Esophagus muscularis mucosa (tissue), 4 donors: ENCODE results near the gene ZKSCAN1. TPM values are rescaled to one million over a fixed set of nuclear protein-coding genes. Genes with fewer than 3 reads are reported as not detected.

ENCODE experiments used
- DNase-seq: peaks from one replicate; pipeline ENCODE4 v3.0.0-alpha.2; 2017; ENCODE audit errors: extremely low spot score
- H3K27ac ChIP-seq, 4 donors: fragments of 200-600 bp; sonication (generic); replicated peaks in 1 of 4; 1 replicate in 3 of 4; 2 replicates in 1 of 4; pipeline ENCODE4 v1.5.1; 2016 to 2019; ENCODE audit warnings: mild to moderate bottlenecking in 1 of 4
- H3K27me3 ChIP-seq, 4 donors: fragments of 200-600 bp; sonication (generic); one replicate each; pipeline versions ENCODE4 v1.5.1 to v1.6.0; 2016 to 2019
- H3K36me3 ChIP-seq, 4 donors: fragments of 200-600 bp; sonication (generic); one replicate each; pipeline ENCODE4 v1.5.1; 2016 to 2019
- H3K4me1 ChIP-seq, 4 donors: fragments of 200-600 bp; sonication (generic); one replicate each; pipeline ENCODE4 v1.5.1; 2016 to 2019
- H3K4me3 ChIP-seq, 4 donors: fragments of 200-600 bp; sonication (generic); 1 replicate in 2 of 4; 2 replicates in 2 of 4; pipeline ENCODE4 v1.5.1; 2016 to 2019; ENCODE audit warnings: mild to moderate bottlenecking in 4 of 4, moderate library complexity in 1 of 4
- H3K9me3 ChIP-seq, 4 donors: fragments of 200-600 bp; sonication (generic); 1 replicate in 3 of 4; 2 replicates in 1 of 4; pipeline ENCODE4 v1.5.1; 2016 to 2019
- EP300 ChIP-seq: sonication (generic); formaldehyde crosslinking; IDR thresholded peaks from one replicate; pipeline ENCODE4 v1.6.1; 2017; ENCODE audit warnings: antibody characterized with exemption
- POLR2A ChIP-seq: fragments of 450-650 bp; IDR thresholded peaks from one replicate; pipeline ENCODE4 v1.6.1; 2017; ENCODE audit warnings: antibody characterized with exemption, moderate library complexity, mild to moderate bottlenecking, low read depth
- POLR2AphosphoS5 ChIP-seq, 2 donors: sonication (generic); formaldehyde crosslinking; IDR thresholded peaks; one replicate each; pipeline ENCODE4 v1.6.1; 2017; ENCODE audit warnings: antibody characterized with exemption in 2 of 2
- WGBS: methylation state at CpG from one replicate; pipeline ENCODE4 v1.1.5; 2018; 5-methylcytosine and 5-hydroxymethylcytosine counted together
- intact Hi-C: fragments of 100-400 bp; cut with DNase I; formaldehyde crosslinking; loops from one replicate; pipeline ENCODE4 v1.15.1; 2023
- total RNA-seq, 4 donors: library from RNA; depleted of rRNA; stranded (reverse); fragments of >200 nt; gene quantifications; one replicate each; pipeline versions ENCODE4 v1.1.0 to v1.2.1, GENCODE V29; 2016
- TF ChIP-seq, protein P1 (sequence below), 3 experiments: fragments of 200-600 bp in 2 of 3; fragments of 450-650 bp in 1 of 3; sonication (generic) in 2 of 3; IDR thresholded peaks; one replicate each; pipeline ENCODE4 v1.5.1; 2017 to 2019; ENCODE audit warnings: antibody characterized with exemption in 3 of 3, mild to moderate bottlenecking in 2 of 3, moderate library complexity in 1 of 3

The ZKSCAN1 gene
- total RNA-seq, 4 donors from 2014 or later, result 22.7 to 27.0 (median 24.0) TPM

DNA sequence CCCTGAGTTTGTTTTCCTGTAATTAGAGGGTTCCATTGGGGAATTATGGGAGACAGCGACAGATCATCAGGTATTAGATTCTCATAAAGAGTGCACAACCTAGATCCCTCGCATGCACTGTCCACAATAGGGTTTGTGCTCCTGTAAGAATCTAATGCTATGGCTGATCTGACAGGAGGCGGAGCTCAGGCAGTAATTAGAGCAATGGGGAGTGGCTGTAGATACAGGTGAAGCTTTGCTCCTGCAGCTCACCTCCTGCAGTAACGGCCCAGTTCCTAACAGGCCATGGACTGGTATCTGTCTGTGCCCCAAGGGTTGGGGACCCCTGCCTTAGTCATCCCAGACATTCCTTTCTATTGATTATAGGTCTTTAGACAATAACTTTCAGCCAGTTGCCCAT lies 33.3 kb downstream of the ZKSCAN1 start:
- DNase-seq, result no peak
- Histone ChIP-seq H3K9me3 (no peaks in the 10 kb centered on the region), H3K27ac (no peak overlapping the region), H3K36me3 (peaks cover 0 to 6% (median 0%) of the 10 kb centered on the region in 4 donors), H3K27me3 (no peaks in the 10 kb centered on the region), H3K4me3 (no peak overlapping the region), H3K4me1 (peaks cover 6 to 37% (median 26%) of the 10 kb centered on the region in 4 donors)
- 94% methylated on average over 4 of the region's 4 CpGs for WGBS
- TF ChIP-seq EP300 (no peak), POLR2A (no peak), POLR2AphosphoS5 (IDR thresholded peaks at IDR 0.05) (no peak)
- intact Hi-C loops, result loop anchor here (5.0 kb wide), 1 partner anchor 51 kb away; no protein-coding TSS in a partner anchor

DNA sequence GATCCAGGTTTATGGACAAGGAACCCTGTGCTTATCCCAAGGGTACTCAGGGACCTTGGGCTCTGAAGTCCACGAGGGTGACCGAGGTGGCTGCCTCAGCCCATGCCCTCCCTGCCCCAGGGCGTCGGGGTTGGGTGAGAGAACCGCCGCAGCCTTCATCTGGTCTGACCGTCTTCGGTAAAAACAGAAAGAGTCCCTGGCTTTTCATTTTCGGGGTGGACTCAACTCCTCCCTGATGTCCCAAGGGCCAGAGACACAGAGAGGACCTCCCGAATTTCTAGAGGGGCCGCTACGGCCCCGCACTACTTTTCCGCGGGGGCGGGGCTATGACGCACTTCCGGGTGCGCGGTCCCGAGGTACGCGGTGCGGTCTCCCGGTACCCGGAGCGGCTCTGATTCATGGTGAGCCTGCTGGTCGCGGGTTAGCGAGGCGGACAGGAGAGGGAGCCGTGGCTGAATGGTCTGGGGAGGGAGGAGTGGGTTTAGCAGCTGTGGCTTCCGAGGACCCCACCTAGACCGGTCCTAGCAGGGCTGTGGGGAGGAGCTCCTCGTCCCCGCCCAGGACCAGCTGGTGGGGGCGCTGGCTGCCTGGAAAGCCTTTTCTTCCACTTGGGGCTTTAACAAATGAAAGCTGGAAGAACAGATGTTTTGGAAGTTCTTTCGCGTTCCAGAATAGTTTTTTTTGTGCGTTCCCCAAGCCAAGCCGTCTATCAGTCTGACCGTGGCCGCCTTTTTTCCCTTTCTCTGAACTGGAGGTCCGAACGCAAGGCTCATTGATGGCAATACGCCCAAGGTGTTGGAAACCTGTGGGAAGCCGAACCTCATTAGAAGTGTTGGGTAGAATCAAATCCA lies 34.3 kb downstream of the ZKSCAN1 start, which contains the start of gene ZSCAN21:
Gene ZSCAN21, plus strand, starts transcription at position 334 of the 851 bp plus-strand sequence. CDS start 7,233 bp downstream, outside the sequence.
- intact Hi-C loops, result loop anchor here (5.0 kb wide), 2 partner anchors 32 to 52 kb away; partner anchors contain the start of gene ZKSCAN1
- WGBS, result 2% methylated on average over 18 of the region's 47 CpGs
- Histone ChIP-seq H3K4me1 (peaks cover 6 to 40% (median 28%) of the 10 kb centered on the region in 4 donors), H3K4me3 (peak within 1 kb of the TSS; percentile 72 to 85 (median 82)), H3K27ac (peak within 1 kb of the TSS; percentile 92 to 98 (median 96)), H3K27me3 (no peaks in the 10 kb centered on the region), H3K36me3 (peaks cover 0 to 6% (median 0%) of the 10 kb centered on the region in 4 donors), H3K9me3 (no peaks in the 10 kb centered on the region)
- peak; percentile 96 for DNase-seq
- TF ChIP-seq POLR2A (peak; percentile 65), EP300 (no peak), POLR2AphosphoS5 (IDR thresholded peaks at IDR 0.05) (peak; percentile 92 to 96)
- TF ChIP-seq, protein P1, sequence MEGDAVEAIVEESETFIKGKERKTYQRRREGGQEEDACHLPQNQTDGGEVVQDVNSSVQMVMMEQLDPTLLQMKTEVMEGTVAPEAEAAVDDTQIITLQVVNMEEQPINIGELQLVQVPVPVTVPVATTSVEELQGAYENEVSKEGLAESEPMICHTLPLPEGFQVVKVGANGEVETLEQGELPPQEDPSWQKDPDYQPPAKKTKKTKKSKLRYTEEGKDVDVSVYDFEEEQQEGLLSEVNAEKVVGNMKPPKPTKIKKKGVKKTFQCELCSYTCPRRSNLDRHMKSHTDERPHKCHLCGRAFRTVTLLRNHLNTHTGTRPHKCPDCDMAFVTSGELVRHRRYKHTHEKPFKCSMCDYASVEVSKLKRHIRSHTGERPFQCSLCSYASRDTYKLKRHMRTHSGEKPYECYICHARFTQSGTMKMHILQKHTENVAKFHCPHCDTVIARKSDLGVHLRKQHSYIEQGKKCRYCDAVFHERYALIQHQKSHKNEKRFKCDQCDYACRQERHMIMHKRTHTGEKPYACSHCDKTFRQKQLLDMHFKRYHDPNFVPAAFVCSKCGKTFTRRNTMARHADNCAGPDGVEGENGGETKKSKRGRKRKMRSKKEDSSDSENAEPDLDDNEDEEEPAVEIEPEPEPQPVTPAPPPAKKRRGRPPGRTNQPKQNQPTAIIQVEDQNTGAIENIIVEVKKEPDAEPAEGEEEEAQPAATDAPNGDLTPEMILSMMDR (IDR thresholded peaks at IDR 0.05), result peak in 2 of 3 experiments; percentile 8 to 12

DNA sequence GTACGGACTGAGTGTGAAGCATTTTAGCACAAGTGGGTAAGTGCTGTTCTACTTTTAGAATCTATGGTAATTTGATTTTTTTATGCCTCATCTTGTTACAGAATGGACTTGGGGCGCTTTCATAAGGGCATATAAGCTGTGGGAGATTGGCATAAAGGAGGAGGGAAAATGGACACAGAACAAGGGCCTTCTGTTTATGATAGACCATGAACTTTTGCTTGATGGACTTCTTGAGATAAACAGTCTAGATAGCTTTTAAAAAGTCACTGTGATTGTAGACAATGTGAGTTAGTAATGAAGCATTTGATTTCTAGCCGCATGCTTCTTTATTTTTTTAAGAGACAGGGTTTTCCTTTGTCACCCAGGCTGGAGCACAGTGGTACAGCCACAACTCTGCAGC lies 36.2 kb downstream of the ZKSCAN1 start:
- no peak overlapping the region for H3K27ac ChIP-seq
- H3K27me3 ChIP-seq, result no peaks in the 10 kb centered on the region
- peaks cover 6 to 40% (median 28%) of the 10 kb centered on the region in 4 donors for H3K4me1 ChIP-seq
- TF ChIP-seq EP300 (no peak), POLR2A (no peak), POLR2AphosphoS5 (IDR thresholded peaks at IDR 0.05) (no peak)
- TF ChIP-seq, protein P1 (IDR thresholded peaks at IDR 0.05), result no peak
- intact Hi-C loops, result loop anchor here (1.0 to 5.0 kb wide), 2 partner anchors 29 to 34 kb away; partner anchors contain the start of gene ZKSCAN1
- no peaks in the 10 kb centered on the region for H3K9me3 ChIP-seq
- no peak for DNase-seq
- no peak overlapping the region for H3K4me3 ChIP-seq
- H3K36me3 ChIP-seq, result peaks cover 0 to 17% (median 1%) of the 10 kb centered on the region in 4 donors
- 78% methylated on average over 3 of the region's 3 CpGs for WGBS

DNA sequence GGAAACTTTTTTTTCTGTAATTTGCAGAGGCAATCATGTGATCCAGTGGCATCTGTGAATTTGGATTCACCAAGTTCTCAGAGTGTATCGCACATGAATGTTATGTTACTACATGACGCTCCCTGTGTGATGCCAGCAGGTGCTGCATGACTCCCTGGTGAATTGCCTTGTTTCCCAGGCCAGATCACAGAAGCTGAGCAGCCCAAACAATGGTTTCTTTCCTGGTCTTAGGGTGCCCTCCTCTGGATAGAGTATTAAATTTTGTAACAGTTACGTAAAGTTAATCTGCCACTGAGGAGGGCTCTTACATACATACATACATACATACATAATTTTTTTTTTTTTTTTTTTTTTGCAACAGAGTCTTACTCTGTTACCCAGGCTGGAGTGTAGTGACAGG lies 37.8 kb downstream of the ZKSCAN1 start:
- no peak overlapping the region for H3K27ac ChIP-seq
- 55% methylated on average over 3 of the region's 3 CpGs for WGBS
- H3K27me3 ChIP-seq, result no peaks in the 10 kb centered on the region
- H3K36me3 ChIP-seq, result peaks cover 14 to 33% (median 17%) of the 10 kb centered on the region in 4 donors
- no peak overlapping the region for H3K4me3 ChIP-seq
- intact Hi-C loops, result loop anchor here (5.0 kb wide), 1 partner anchor 36 kb away; the partner anchor contains the start of gene ZKSCAN1
- peaks cover 6 to 40% (median 28%) of the 10 kb centered on the region in 4 donors for H3K4me1 ChIP-seq
- no peaks in the 10 kb centered on the region for H3K9me3 ChIP-seq
- no peak for DNase-seq
- TF ChIP-seq, protein P1 (IDR thresholded peaks at IDR 0.05), result peak in 2 of 3 experiments; percentile 14 to 31
- no peak for TF ChIP-seq POLR2A

DNA sequence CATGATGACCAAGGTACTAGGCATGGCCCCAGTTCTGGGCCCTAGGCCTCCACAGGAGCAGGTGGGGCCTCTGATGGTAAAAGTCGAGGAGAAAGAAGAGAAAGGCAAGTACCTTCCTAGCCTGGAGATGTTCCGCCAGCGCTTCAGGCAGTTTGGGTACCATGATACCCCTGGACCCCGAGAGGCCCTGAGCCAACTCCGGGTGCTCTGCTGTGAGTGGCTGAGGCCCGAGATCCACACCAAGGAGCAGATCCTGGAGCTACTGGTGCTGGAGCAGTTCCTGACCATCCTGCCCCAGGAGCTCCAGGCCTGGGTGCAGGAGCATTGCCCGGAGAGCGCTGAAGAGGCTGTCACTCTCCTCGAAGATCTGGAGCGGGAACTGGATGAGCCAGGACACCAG lies 41.6 kb downstream of the ZKSCAN1 start:
- Histone ChIP-seq H3K27me3 (no peaks in the 10 kb centered on the region), H3K36me3 (peaks cover 31 to 70% (median 53%) of the 10 kb centered on the region in 4 donors), H3K9me3 (no peaks in the 10 kb centered on the region), H3K27ac (no peak overlapping the region), H3K4me1 (peaks cover 0 to 17% (median 6%) of the 10 kb centered on the region in 4 donors), H3K4me3 (no peak overlapping the region)
- no peak for DNase-seq
- TF ChIP-seq, protein P1 (IDR thresholded peaks at IDR 0.05), result no peak
- TF ChIP-seq POLR2A, result no peak
- intact Hi-C loops, result no loop called here
- 93% methylated on average over 10 of the region's 10 CpGs for WGBS
